Right cardiac atrium (tissue), 5 donors: ENCODE results near the gene H2BK1. TPM values are rescaled to one million over a fixed set of nuclear protein-coding genes. Genes with fewer than 3 reads are reported as not detected.

Experiments used
- ATAC-seq, 2 donors: fragments of 200-7000 bp; cut with Tn5 transposase; one replicate each; pipeline versions ENCODE4 v1.8.0 to v1.9.1; 2020; ENCODE audit warnings: moderate library complexity in 2 of 2, mild to moderate bottlenecking in 1 of 2
- DNase-seq, 3 donors: peaks; one replicate each; pipeline ENCODE4 v3.0.0-alpha.2; 2020
- H3K27ac ChIP-seq: one replicate; pipeline ENCODE4 v1.5.1; 2013; ENCODE audit warnings: mild to moderate bottlenecking, low read length, control low read depth, moderate library complexity
- H3K27me3 ChIP-seq: one replicate; pipeline ENCODE4 v1.6.1; 2013; ENCODE audit not compliant: control insufficient read depth, insufficient read depth
- H3K4me1 ChIP-seq: one replicate; pipeline ENCODE4 v1.6.1; 2013; ENCODE audit warnings: low read length; ENCODE audit not compliant: control insufficient read depth, insufficient read depth
- H3K4me3 ChIP-seq: one replicate; pipeline ENCODE4 v1.5.1; 2013; ENCODE audit warnings: low read length, control low read depth
- H3K9me3 ChIP-seq: one replicate; pipeline ENCODE4 v1.6.1; 2013; ENCODE audit warnings: low read length; ENCODE audit not compliant: control insufficient read depth
- WGBS: extraction: QIAGEN DNeasy Blood & Tissue Kit; methylation state at CpG from one replicate; pipeline ENCODE4 v1.1.7; 2013; 5-methylcytosine and 5-hydroxymethylcytosine counted together
- intact Hi-C, 4 donors: fragments of 100-400 bp; cut with DNase I; formaldehyde crosslinking; loops; one replicate each; pipeline versions ENCODE4 v1.11.0 to v1.14.0; 2022 to 2023
- polyA plus RNA-seq: library from polyadenylated mRNA; stranded (reverse); fragments of 200-250 nt; gene quantifications from one replicate; pipeline ENCODE4 v1.2.3, GENCODE V29; 2013
- total RNA-seq, 4 donors: library from RNA; stranded (reverse); fragmentation: NEBNext Ultra II Directional; extraction: Animal tissue kit (Norgen Biotek cat#: 25700); gene quantifications; one replicate each; pipeline ENCODE4 v1.2.1, GENCODE V29; 2021
- donor health status: healthy with polysubstance abuse.
- donor health status: DM: no; HTN: yes; CAD: no.
- donor health status: DM: no; HTN: no; CAD: no.
- donor health status: DM: no; HTN: yes; CAD: no; lungs with severe emphysema.
- donor health status: DM: yes; HTN: yes; CAD: no.

Gene H2BK1
- total and polyA plus RNA-seq, 5 donors = not detected

DNA sequence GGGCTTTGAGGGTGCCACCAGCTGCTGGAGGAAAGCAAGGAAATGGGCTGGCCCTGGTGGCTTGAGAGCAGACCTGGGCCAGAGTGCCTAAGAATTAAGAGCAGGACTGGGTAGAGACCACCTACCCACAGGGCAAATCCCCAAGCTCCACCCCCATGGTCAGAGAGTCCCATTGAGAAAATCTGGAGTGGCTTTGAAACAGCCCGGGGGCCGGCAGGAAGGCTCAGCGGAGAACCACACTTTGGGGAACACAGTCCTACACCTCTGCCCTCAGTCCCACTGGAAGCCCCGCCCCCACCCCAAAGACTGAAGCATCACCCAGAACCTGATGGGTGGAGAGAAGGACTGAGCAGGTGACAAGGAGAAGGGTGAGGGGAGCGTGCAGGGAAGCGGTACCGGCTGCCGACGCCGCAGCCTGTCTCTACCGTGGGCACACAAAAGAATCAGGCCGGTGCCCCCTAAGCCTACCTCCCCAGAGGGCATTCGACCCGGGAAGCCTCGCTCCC is 34.6 kb upstream of the H2BK1 start:
- ATAC-seq = no peak
- WGBS = 17% methylated on average over 15 of the region's 15 CpGs
- no peak overlapping the region for H3K27ac ChIP-seq

DNA sequence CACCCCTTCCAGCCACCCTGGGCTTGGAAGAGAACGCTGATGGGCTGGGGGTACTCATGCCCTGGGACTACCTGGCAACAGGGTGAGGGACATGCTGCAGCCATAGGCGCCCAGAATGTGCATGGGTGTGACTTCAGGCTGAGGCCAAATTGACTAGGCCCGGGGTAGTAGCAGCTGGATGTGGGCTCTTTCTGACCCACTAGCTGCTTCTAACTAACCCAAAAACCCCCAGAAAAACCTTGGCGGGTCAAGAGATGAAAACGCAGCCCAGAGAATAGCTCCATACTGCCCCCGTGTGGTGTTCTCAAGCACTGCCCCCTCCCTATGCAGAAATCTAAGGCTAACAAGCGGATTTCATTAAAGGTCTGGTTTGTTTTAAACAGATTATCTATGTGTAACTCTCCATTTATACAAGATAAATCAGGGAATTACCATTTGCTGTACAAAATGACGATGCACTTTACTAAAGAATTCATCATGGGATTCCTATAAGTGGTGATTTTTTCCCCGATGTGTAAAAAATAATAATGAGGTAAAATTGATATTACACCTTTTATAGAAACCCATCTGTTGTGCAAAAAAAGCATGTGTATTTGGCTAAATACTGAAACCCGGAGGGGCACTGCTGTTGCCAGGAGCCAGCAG is 34.0 kb upstream of the H2BK1 start:
- 24% methylated on average over 10 of the region's 10 CpGs for WGBS
- H3K27ac ChIP-seq = no peak overlapping the region
- no peaks in the 10 kb centered on the region for H3K27me3 ChIP-seq
- DNase-seq (peak in 1 of 3 donors; percentile 73), ATAC-seq (no peak)
- no peaks in the 10 kb centered on the region for H3K9me3 ChIP-seq
- intact Hi-C loops = loop anchor here in 2 of 4 donors (5.0 kb wide), 1 partner anchor 58 kb away; no protein-coding TSS in a partner anchor
- peaks cover 6% of the 10 kb centered on the region for H3K4me1 ChIP-seq
- no peak overlapping the region for H3K4me3 ChIP-seq

More for the DNA sequence above, 34.6 kb upstream of the H2BK1 start:
- Histone ChIP-seq H3K9me3 (no peaks in the 10 kb centered on the region), H3K27me3 (no peaks in the 10 kb centered on the region), H3K4me3 (peak overlapping the region; percentile 29), H3K4me1 (peaks cover 6% of the 10 kb centered on the region)
- intact Hi-C loops = loop anchor here (5.0 kb wide), 1 partner anchor 57 kb away; no protein-coding TSS in a partner anchor
- DNase-seq = no peak

GRCh38 chr7:151243408-151244195 is 33.3 kb upstream of the H2BK1 start:
- DNase-seq = no peak
- peaks cover 6% of the 10 kb centered on the region for H3K4me1 ChIP-seq
- H3K4me3 ChIP-seq = no peak overlapping the region

DNA sequence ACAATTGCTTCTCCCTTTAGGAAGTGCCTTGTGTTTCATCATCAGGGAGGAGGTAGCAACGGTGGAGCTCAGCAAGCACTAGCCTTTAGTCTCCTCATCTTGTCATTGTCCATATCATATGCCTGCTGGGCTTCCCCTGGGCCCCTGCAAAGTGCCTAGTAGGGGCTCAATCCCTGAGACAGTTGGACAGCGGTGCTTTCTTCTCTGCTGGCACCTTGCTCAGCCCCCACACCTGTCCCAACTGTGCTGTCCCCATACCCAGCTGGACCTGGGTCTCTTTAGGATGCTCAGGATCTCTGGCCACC is 32.7 kb upstream of the H2BK1 start:
- no peak for ATAC-seq
- Histone ChIP-seq H3K4me3 (no peak overlapping the region), H3K9me3 (no peaks in the 10 kb centered on the region), H3K27me3 (no peaks in the 10 kb centered on the region), H3K4me1 (peaks cover 6% of the 10 kb centered on the region), H3K27ac (no peak overlapping the region)
- 49% methylated on average over 2 of the region's 2 CpGs for WGBS
- no peak for DNase-seq
- intact Hi-C loops = loop anchor here in 2 of 4 donors (5.0 kb wide), 1 partner anchor 59 kb away; no protein-coding TSS in a partner anchor

More at GRCh38 chr7:151243408-151244195, 33.3 kb upstream of the H2BK1 start:
- no peaks in the 10 kb centered on the region for H3K9me3 ChIP-seq
- no peaks in the 10 kb centered on the region for H3K27me3 ChIP-seq
- no peak overlapping the region for H3K27ac ChIP-seq
- intact Hi-C loops = loop anchor here in 2 of 4 donors (5.0 kb wide), 1 partner anchor 59 kb away; no protein-coding TSS in a partner anchor
- WGBS = 49% methylated on average over 17 of the region's 17 CpGs
- ATAC-seq = no peak

DNA sequence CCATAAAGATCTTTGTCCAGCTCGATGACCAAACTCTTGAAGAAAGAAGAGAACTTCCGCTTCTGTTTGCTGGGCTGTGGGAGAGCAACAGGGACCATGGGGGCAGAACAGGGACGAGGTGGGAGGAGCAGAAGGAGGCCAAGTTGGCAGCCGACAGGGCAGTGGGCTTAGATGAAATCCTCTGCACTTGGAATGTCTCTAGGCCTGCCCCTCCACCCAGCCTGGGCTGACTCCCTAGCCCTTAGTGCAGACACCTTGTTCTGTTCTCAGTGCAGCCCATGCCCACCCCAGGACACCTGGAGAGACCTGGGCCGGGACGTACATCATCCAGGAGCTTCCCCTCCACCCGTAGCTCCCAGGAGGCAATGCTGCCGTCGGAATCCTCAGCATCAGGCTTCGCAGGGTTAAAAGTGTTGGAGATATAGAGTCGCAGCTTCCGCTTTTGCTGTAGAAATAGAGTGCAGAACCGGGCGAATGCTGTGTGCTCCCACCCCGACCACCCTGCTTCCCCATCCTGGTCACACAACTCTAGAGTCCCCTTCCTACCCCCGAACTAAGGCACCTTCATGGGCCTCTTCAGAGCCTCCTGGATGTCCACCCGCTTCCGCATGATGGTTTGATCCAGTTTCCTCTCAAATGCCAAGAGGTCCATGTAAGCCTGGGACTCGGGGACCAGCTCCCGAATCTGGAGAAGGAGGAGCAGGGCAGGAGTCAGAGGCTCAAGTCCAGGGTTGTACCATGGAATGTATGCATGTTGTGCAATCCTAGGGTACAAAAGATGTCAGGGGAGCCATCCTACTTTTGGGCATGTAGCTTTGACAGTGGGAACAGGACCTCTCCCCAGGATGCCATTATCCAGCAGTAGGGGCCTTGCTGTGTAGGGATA is 32.1 kb upstream of the H2BK1 start:
- no peak for ATAC-seq
- Histone ChIP-seq H3K9me3 (no peaks in the 10 kb centered on the region), H3K4me1 (peaks cover 6% of the 10 kb centered on the region), H3K4me3 (no peak overlapping the region), H3K27me3 (no peaks in the 10 kb centered on the region), H3K27ac (no peak overlapping the region)
- WGBS = 54% methylated on average over 20 of the region's 20 CpGs
- no peak for DNase-seq
- intact Hi-C loops = loop anchor here in 2 of 4 donors (5.0 kb wide), 1 partner anchor 60 kb away; no protein-coding TSS in a partner anchor

DNA sequence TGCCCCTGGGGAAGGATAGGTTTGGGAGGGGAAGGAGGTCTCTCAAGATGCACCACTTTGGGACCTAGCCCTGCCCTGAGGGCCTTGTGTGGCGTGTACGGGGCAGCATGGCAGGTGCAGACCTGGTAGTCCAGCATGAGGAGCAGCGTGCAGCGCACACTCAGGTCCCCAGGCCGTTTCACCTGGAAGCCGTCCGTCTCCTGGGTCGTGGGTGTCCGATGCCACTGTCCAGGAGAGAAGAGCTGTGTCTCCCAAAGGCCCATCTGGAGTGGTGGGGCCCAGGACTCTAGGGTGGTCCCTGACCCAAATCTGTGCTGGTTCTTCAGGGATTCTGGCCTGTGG is 31.4 kb upstream of the H2BK1 start:
- 85% methylated on average over 9 of the region's 9 CpGs for WGBS
- ATAC-seq = no peak
- DNase-seq = peak in 1 of 3 donors; percentile 56
- Histone ChIP-seq H3K4me3 (no peak overlapping the region), H3K9me3 (no peaks in the 10 kb centered on the region), H3K4me1 (peaks cover 6% of the 10 kb centered on the region), H3K27ac (no peak overlapping the region), H3K27me3 (no peaks in the 10 kb centered on the region)
- intact Hi-C loops = loop anchor here in 2 of 4 donors (5.0 kb wide), 1 partner anchor 61 kb away; no protein-coding TSS in a partner anchor

GRCh38 chr7:151240942-151241754 is 30.9 kb upstream of the H2BK1 start:
- Histone ChIP-seq H3K4me1 (peaks cover 1% of the 10 kb centered on the region), H3K27ac (peak overlapping the region; percentile 19), H3K27me3 (no peaks in the 10 kb centered on the region), H3K4me3 (no peak overlapping the region), H3K9me3 (no peaks in the 10 kb centered on the region)
- WGBS = 81% methylated on average over 7 of the region's 7 CpGs
- DNase-seq = no peak
- ATAC-seq = no peak
- intact Hi-C loops = loop anchor here in 2 of 4 donors (5.0 kb wide), 1 partner anchor 61 kb away; no protein-coding TSS in a partner anchor

DNA sequence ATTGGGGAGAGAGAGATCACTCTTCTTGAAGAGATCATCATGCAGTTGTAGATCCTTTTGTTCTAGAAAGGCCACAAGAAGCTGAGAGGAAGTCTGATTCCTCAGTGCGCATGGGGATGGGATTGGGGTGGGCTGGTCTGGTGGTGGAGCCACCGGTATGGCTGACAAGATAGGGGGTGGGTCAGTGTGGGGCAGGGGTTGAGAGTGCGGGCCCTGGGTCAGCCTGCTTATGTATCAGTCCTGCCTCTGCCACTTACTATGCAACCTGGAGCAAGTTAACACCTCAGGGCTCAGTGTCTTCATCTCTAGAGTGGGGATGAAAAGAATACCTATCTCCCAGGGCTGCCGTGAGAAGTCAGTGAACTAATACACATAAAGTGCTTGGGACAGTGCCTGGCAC is 30.2 kb upstream of the H2BK1 start:
- no peak overlapping the region for H3K4me3 ChIP-seq
- no peaks in the 10 kb centered on the region for H3K9me3 ChIP-seq
- 64% methylated on average over 4 of the region's 4 CpGs for WGBS
- no peak overlapping the region for H3K27ac ChIP-seq
- DNase-seq (no peak), ATAC-seq (no peak)
- no peaks in the 10 kb centered on the region for H3K27me3 ChIP-seq
- H3K4me1 ChIP-seq = no peaks in the 10 kb centered on the region
- intact Hi-C loops = loop anchor here in 2 of 4 donors (5.0 kb wide), 1 partner anchor 62 kb away; no protein-coding TSS in a partner anchor

- no peak for ATAC-seq
- Histone ChIP-seq H3K27ac (no peak overlapping the region), H3K9me3 (no peaks in the 10 kb centered on the region), H3K4me3 (no peak overlapping the region), H3K4me1 (no peaks in the 10 kb centered on the region), H3K27me3 (no peaks in the 10 kb centered on the region)
- DNase-seq = no peak
- intact Hi-C loops = loop anchor here in 2 of 4 donors (5.0 kb wide), 1 partner anchor 62 kb away; no protein-coding TSS in a partner anchor
- 43% methylated on average over 11 of the region's 11 CpGs for WGBS
Observed at GRCh38 chr7:151239837-151240459, 29.7 kb upstream of the H2BK1 start.
